ENCODE results near the gene TMEM233. TPM values are rescaled to one million over a fixed set of nuclear protein-coding genes. Genes with fewer than 3 reads are reported as not detected.
A peak's percentile ranks its signal among the peaks of the same experiment; 100 is the strongest.
"Not testable (repeated sequence)": the region's sequence is repeated elsewhere in the genome, so short reads cannot be mapped to it uniquely, and the experiment has no call there.

TMEM233 gene
- total and polyA plus RNA-seq, 11 donors, result 0.07 to 1.3 (median 0.25) TPM; not detected in 1

- no peaks in the 10 kb centered on the region for H3K4me1 ChIP-seq
- DNase-seq, result no peak
- no peak for ATAC-seq
- no peak for TF ChIP-seq POLR2A (IDR thresholded peaks at IDR 0.05)
- TF ChIP-seq CTCF (IDR thresholded peaks at IDR 0.05), result no peak
- no peaks in the 10 kb centered on the region for H3K36me3 ChIP-seq
- H3K27ac ChIP-seq, result no peak overlapping the region
- WGBS, 4 donors, result 65 to 81% (median 79%) methylated on average over 3 of the region's 3 CpGs
- H3K27me3 ChIP-seq, result no peaks in the 10 kb centered on the region
- intact Hi-C loops (cut with DNase I), result loop anchor here in 1 of 10 donors (10.0 kb wide), 1 partner anchor 252 kb away; no protein-coding TSS in a partner anchor
- H3K9me3 ChIP-seq, result peaks cover 0 to 29% (median 17%) of the 10 kb centered on the region in 12 donors
- H3K4me3 ChIP-seq, result no peak overlapping the region
These were observed 59.1 kb downstream of the TMEM233 start for GRCh38 chr12:119652665-119653064.

GRCh38 chr12:119657001-119657400, 63.4 kb downstream of the TMEM233 start:
- H3K27ac ChIP-seq, H3K4me3 ChIP-seq, ATAC-seq, H3K27me3 ChIP-seq, DNase-seq, H3K4me1 ChIP-seq, H3K36me3 ChIP-seq: not testable (repeated sequence)
- 79 to 95% (median 84%) methylated on average over 2 of the region's 2 CpGs for WGBS, 4 donors
- H3K9me3 ChIP-seq, result peaks cover 0 to 28% (median 17%) of the 10 kb centered on the region in 12 donors
- intact Hi-C loops (cut with DNase I), result loop anchor here in 3 of 10 donors (5.0 to 10.0 kb wide), 4 partner anchors 125 to 248 kb away; no protein-coding TSS in a partner anchor

- H3K4me1 ChIP-seq, DNase-seq, H3K4me3 ChIP-seq, H3K27ac ChIP-seq, H3K36me3 ChIP-seq, H3K27me3 ChIP-seq, ATAC-seq: not testable (repeated sequence)
- WGBS, 4 donors, result 82 to 93% (median 90%) methylated on average over 6 of the region's 6 CpGs
- peaks cover 0 to 17% (median 11%) of the 10 kb centered on the region in 12 donors for H3K9me3 ChIP-seq
- TF ChIP-seq CTCF (IDR thresholded peaks at IDR 0.05), result peak in 3 of 12 donors; percentile 14 to 23 (median 20)
- intact Hi-C loops (cut with DNase I), result loop anchor here in 3 of 10 donors (2.0 to 10.0 kb wide), 5 partner anchors 123 to 247 kb away; no protein-coding TSS in a partner anchor
These were observed 64.6 kb downstream of the TMEM233 start for GRCh38 chr12:119658166-119658565.

GRCh38 chr12:119659289-119659897, 65.8 kb downstream of the TMEM233 start:
- TF ChIP-seq CTCF (IDR thresholded peaks at IDR 0.05) (peak; percentile 85 to 98 (median 90)), POLR2A (IDR thresholded peaks at IDR 0.05) (no peak)
- Histone ChIP-seq H3K27ac (no peak overlapping the region), H3K4me3 (no peak overlapping the region), H3K27me3 (no peaks in the 10 kb centered on the region), H3K36me3 (no peaks in the 10 kb centered on the region), H3K4me1 (no peaks in the 10 kb centered on the region), H3K9me3 (peaks cover 0 to 4% (median under 1%) of the 10 kb centered on the region in 12 donors)
- WGBS, 4 donors, result 41 to 48% (median 46%) methylated on average over 6 of the region's 6 CpGs
- DNase-seq (no peak), ATAC-seq (no peak)
- intact Hi-C loops (cut with DNase I), result loop anchor here in 3 of 10 donors (2.0 to 10.0 kb wide), 5 partner anchors 121 to 245 kb away; no protein-coding TSS in a partner anchor

Measured in heart left ventricle (tissue), 16 donors.